Muscle layer of colon (tissue), 2 donors: ENCODE data around the gene SLC27A2.
A peak's percentile ranks its signal among the peaks of the same experiment; 100 is the strongest.
"Not testable (repeated sequence)": the region's sequence is repeated elsewhere in the genome, so short reads cannot be mapped to it uniquely, and the experiment has no call there.

Source experiments
- H3K27ac ChIP-seq: one replicate; pipeline ENCODE4 v1.7.0; 2013; ENCODE audit warnings: low read depth, mild to moderate bottlenecking, low read length, moderate library complexity
- H3K27me3 ChIP-seq, 2 donors: one replicate each; pipeline ENCODE4 v1.7.0; 2013; ENCODE audit warnings: low read length in 2 of 2, mild to moderate bottlenecking in 2 of 2; ENCODE audit not compliant: insufficient read depth in 2 of 2, control insufficient read depth in 1 of 2
- H3K36me3 ChIP-seq: one replicate; pipeline ENCODE4 v1.7.0; 2013; ENCODE audit warnings: mild to moderate bottlenecking, low read length; ENCODE audit not compliant: insufficient read depth
- H3K4me1 ChIP-seq: one replicate; pipeline ENCODE4 v1.7.0; 2013; ENCODE audit warnings: mild to moderate bottlenecking, low read length; ENCODE audit not compliant: insufficient read depth
- H3K4me3 ChIP-seq, 2 donors: one replicate each; pipeline ENCODE4 v1.7.0; 2013; ENCODE audit warnings: low read length in 2 of 2, low read depth in 1 of 2, mild to moderate bottlenecking in 1 of 2, moderate library complexity in 1 of 2
- H3K9ac ChIP-seq: one replicate; pipeline ENCODE4 v1.7.0; 2013; ENCODE audit warnings: low read length
- H3K9me3 ChIP-seq: one replicate; pipeline ENCODE4 v1.7.0; 2013; ENCODE audit warnings: mild to moderate bottlenecking, low read length
- donor health status: abdominal sarcoma.
- donor health status: Adenocarcinoma of cecum.

The SLC27A2 gene

GRCh38 chr15:50164458-50164857, 17.5 kb upstream of the SLC27A2 start:
- Histone ChIP-seq H3K27ac (no peak overlapping the region), H3K4me3 (no peak overlapping the region), H3K9me3 (no peaks in the 10 kb centered on the region), H3K4me1 (no peaks in the 10 kb centered on the region), H3K36me3 (no peaks in the 10 kb centered on the region), H3K9ac (no peak overlapping the region), H3K27me3 (no peaks in the 10 kb centered on the region)

GRCh38 chr15:50166216-50166615, 15.8 kb upstream of the SLC27A2 start:
- H3K9me3 ChIP-seq, result no peaks in the 10 kb centered on the region
- no peaks in the 10 kb centered on the region for H3K4me1 ChIP-seq
- H3K36me3 ChIP-seq, result no peaks in the 10 kb centered on the region
- H3K27ac ChIP-seq, result no peak overlapping the region
- H3K9ac ChIP-seq, result no peak overlapping the region
- H3K27me3 ChIP-seq, result no peaks in the 10 kb centered on the region
- no peak overlapping the region for H3K4me3 ChIP-seq

- Histone ChIP-seq H3K27ac (no peak overlapping the region), H3K36me3 (no peaks in the 10 kb centered on the region), H3K4me1 (no peaks in the 10 kb centered on the region), H3K4me3 (no peak overlapping the region), H3K9me3 (no peaks in the 10 kb centered on the region), H3K27me3 (no peaks in the 10 kb centered on the region), H3K9ac (no peak overlapping the region)
Observed at GRCh38 chr15:50167110-50167509, 14.9 kb upstream of the SLC27A2 start.

- Histone ChIP-seq H3K4me1 (no peaks in the 10 kb centered on the region), H3K27ac (no peak overlapping the region), H3K27me3 (no peaks in the 10 kb centered on the region), H3K36me3 (no peaks in the 10 kb centered on the region), H3K9ac (no peak overlapping the region), H3K9me3 (no peaks in the 10 kb centered on the region), H3K4me3 (no peak overlapping the region)
Observed at GRCh38 chr15:50168379-50168778, 13.6 kb upstream of the SLC27A2 start.

- Histone ChIP-seq H3K27me3 (no peaks in the 10 kb centered on the region), H3K36me3 (no peaks in the 10 kb centered on the region), H3K27ac (no peak overlapping the region), H3K4me3 (no peak overlapping the region), H3K4me1 (no peaks in the 10 kb centered on the region), H3K9me3 (no peaks in the 10 kb centered on the region), H3K9ac (no peak overlapping the region)
Observed at GRCh38 chr15:50168783-50169411, 13.1 kb upstream of the SLC27A2 start.

GRCh38 chr15:50172360-50172895, 9.6 kb upstream of the SLC27A2 start:
- H3K9me3 ChIP-seq, H3K4me1 ChIP-seq, H3K9ac ChIP-seq, H3K27ac ChIP-seq, H3K4me3 ChIP-seq, H3K36me3 ChIP-seq, H3K27me3 ChIP-seq: not testable (repeated sequence)

- Histone ChIP-seq H3K4me3 (no peak overlapping the region), H3K36me3 (no peaks in the 10 kb centered on the region), H3K27ac (no peak overlapping the region), H3K9ac (no peak overlapping the region), H3K4me1 (no peaks in the 10 kb centered on the region), H3K9me3 (no peaks in the 10 kb centered on the region), H3K27me3 (peaks cover 4 to 5% of the 10 kb centered on the region in 2 donors)
Observed at GRCh38 chr15:50176869-50177268, 5.1 kb upstream of the SLC27A2 start.

- peaks cover 4 to 21% of the 10 kb centered on the region in 2 donors for H3K27me3 ChIP-seq
- H3K9me3 ChIP-seq, result no peaks in the 10 kb centered on the region
- H3K36me3 ChIP-seq, result no peaks in the 10 kb centered on the region
- H3K4me1 ChIP-seq, result no peaks in the 10 kb centered on the region
- H3K9ac ChIP-seq, result no peak overlapping the region
- H3K4me3 ChIP-seq, result no peak overlapping the region
- no peak overlapping the region for H3K27ac ChIP-seq
Observed at GRCh38 chr15:50180091-50180490, 1.9 kb upstream of the SLC27A2 start.

- Histone ChIP-seq H3K9ac (no peak overlapping the region), H3K36me3 (no peaks in the 10 kb centered on the region), H3K27ac (no peak overlapping the region), H3K9me3 (no peaks in the 10 kb centered on the region), H3K4me3 (no peak overlapping the region), H3K4me1 (no peaks in the 10 kb centered on the region), H3K27me3 (peaks cover 4 to 21% of the 10 kb centered on the region in 2 donors)
Observed at GRCh38 chr15:50180582-50180981, 1.4 kb upstream of the SLC27A2 start.

GRCh38 chr15:50181201-50181968, 611 bp upstream of the SLC27A2 start:
- Histone ChIP-seq H3K4me1 (no peaks in the 10 kb centered on the region), H3K9ac (no peak overlapping the region), H3K9me3 (no peaks in the 10 kb centered on the region), H3K27me3 (peaks cover 4 to 21% of the 10 kb centered on the region in 2 donors), H3K4me3 (peak overlapping the region; percentile 27 to 50), H3K36me3 (no peaks in the 10 kb centered on the region), H3K27ac (no peak overlapping the region)

- no peaks in the 10 kb centered on the region for H3K4me1 ChIP-seq
Observed at GRCh38 chr15:50182219-50183013, 420 bp downstream of the SLC27A2 start.

More at GRCh38 chr15:50182219-50183013, 420 bp downstream of the SLC27A2 start:
- Histone ChIP-seq H3K27me3 (peaks cover 4 to 21% of the 10 kb centered on the region in 2 donors), H3K9ac (no peak overlapping the region), H3K4me3 (peak overlapping the region; percentile 37 to 50), H3K9me3 (no peaks in the 10 kb centered on the region), H3K36me3 (no peaks in the 10 kb centered on the region), H3K27ac (no peak overlapping the region)
